Mucosa of descending colon (tissue), 3 donors: ENCODE results near the gene DNAI1. TPM values are rescaled to one million over a fixed set of nuclear protein-coding genes. Genes with fewer than 3 reads are reported as not detected.
A peak's percentile ranks its signal among the peaks of the same experiment; 100 is the strongest.
"Not testable (repeated sequence)": the region's sequence is repeated elsewhere in the genome, so short reads cannot be mapped to it uniquely, and the experiment has no call there.

Source experiments
- ATAC-seq: fragments of 200-7000 bp; cut with Tn5 transposase; one replicate; pipeline ENCODE4 v1.9.1; 2020; ENCODE audit warnings: mild to moderate bottlenecking, moderate library complexity
- DNase-seq, 3 donors: peaks; one replicate each; pipeline ENCODE4 v3.0.0-alpha.2; 2020
- H3K36me3 ChIP-seq: fragments of 200-600 bp; one replicate; pipeline ENCODE4 v1.8.0; 2021; ENCODE audit warnings: low read depth, mild to moderate bottlenecking
- H3K4me1 ChIP-seq: fragments of 200-600 bp; one replicate; pipeline ENCODE4 v1.8.0; 2021; ENCODE audit warnings: low read depth, mild to moderate bottlenecking
- H3K4me3 ChIP-seq: fragments of 200-600 bp; one replicate; pipeline ENCODE4 v1.8.0; 2021; ENCODE audit warnings: mild to moderate bottlenecking
- H3K9me3 ChIP-seq: fragments of 200-600 bp; one replicate; pipeline ENCODE4 v1.8.0; 2021; ENCODE audit warnings: mild to moderate bottlenecking
- CTCF ChIP-seq: fragments of 200-600 bp; IDR thresholded peaks from one replicate; pipeline ENCODE4 v1.8.0; 2022; ENCODE audit warnings: antibody characterized with exemption, mild to moderate bottlenecking
- intact Hi-C, 2 donors: fragments of 100-400 bp; cut with DNase I in 1 of 2; cut with micrococcal nuclease in 1 of 2; formaldehyde crosslinking; loops; one replicate each; pipeline versions ENCODE4 v1.11.0 to v1.11.1; 2022; cut with DNase I, micrococcal nuclease
- total RNA-seq, 3 donors: library from RNA; stranded (reverse); fragmentation: NEBNext Ultra II Directional in 2 of 3; extraction: Animal tissue kit (Norgen Biotek cat#: 25700) in 2 of 3; gene quantifications; one replicate each; pipeline versions ENCODE4 v1.2.1 to v1.2.4, GENCODE V29; 2021 to 2023
- donor health status: DM: no; HTN: no; CAD: no; lungs with moderate emphysema.
- donor health status: DM: no; HTN: no; CAD: no.
- donor health status: DM: no; HTN: yes; CAD: no.

The DNAI1 gene
- total RNA-seq, 3 donors from 2014 or later, result not detected

DNA sequence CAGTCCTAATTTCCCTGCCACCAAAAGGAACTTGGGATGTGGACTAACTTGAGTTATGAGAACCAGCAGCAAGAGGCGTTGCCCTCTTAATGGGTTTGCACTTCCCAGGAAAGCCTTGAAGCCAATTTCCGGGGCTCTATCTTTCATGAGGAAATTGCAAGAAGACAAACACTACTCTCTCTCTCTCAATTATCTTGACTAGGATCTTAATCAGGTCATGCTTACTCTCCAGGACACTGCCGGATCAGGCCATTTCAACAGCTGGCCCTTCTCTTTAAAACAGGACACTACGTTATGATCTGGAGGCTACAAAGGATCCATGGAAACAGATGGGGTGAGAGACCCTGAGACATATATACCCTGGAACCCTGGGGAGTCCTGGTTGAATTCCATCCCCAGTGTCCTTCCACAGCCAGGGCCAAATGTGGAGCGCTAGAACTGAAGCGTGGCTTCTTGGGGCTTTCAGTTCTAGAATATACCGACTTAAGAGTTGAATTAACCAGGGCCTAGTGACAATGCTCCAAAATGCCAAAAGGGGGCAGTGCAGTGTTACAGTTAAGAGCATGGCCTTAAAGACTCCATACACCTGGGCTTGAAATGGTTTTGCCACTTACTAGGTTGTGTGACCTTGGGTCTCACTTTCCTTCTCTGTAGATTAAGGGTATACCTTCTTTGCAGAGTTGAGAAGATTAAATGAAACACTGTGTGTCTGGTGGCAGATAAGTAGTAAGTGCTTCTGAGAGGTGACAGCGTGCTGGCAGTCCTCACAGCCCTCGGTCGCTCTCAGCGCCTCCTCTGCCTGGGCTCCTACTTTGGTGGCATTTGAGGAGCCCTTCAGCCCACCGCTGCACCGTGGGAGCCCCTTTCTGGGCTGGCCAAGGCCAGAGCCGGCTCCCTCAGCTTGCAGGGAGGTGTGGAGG lies 21.3 kb upstream of the DNAI1 start:
- H3K9me3 ChIP-seq, result no peaks in the 10 kb centered on the region
- no peaks in the 10 kb centered on the region for H3K4me1 ChIP-seq
- peak in 1 of 3 donors; percentile 81 for DNase-seq
- H3K36me3 ChIP-seq, result no peaks in the 10 kb centered on the region
- TF ChIP-seq CTCF, result peak; percentile 51
- intact Hi-C loops, result no loop called here
- ATAC-seq, result peak; percentile 87
- H3K4me3 ChIP-seq, result no peak overlapping the region

GRCh38 chr9:34437926-34438307 lies 20.7 kb upstream of the DNAI1 start:
- H3K4me1 ChIP-seq, H3K36me3 ChIP-seq, ATAC-seq, H3K4me3 ChIP-seq, intact Hi-C loops, H3K9me3 ChIP-seq: not testable (repeated sequence)
- DNase-seq, result peak in 1 of 3 donors; percentile 46

- H3K4me1 ChIP-seq, H3K4me3 ChIP-seq, H3K36me3 ChIP-seq, intact Hi-C loops, H3K9me3 ChIP-seq, DNase-seq, ATAC-seq: not testable (repeated sequence)
Observed at GRCh38 chr9:34438465-34438864, 20.1 kb upstream of the DNAI1 start.

DNA sequence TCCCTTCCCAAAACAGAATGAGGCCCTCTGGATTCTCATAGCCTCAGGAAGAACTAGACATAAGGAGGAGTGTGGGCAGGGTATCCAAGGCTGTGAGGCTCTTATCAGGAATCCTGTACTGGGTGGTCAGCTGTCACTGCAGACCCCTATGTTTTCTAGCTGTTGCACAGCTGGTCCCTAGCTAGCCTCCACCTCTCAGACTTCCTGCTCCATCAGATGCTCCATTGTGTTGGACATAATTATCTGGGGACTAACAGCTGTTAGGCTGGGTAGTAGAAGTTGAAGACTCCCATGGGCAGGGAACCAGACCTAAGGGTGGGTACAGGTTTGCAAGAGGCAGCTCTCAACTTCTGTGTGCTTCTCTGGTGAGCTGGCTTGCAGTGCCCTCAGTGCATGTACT lies 18.6 kb upstream of the DNAI1 start:
- Histone ChIP-seq H3K4me3 (no peak overlapping the region), H3K4me1 (no peaks in the 10 kb centered on the region), H3K9me3 (no peaks in the 10 kb centered on the region), H3K36me3 (no peaks in the 10 kb centered on the region)
- DNase-seq (no peak), ATAC-seq (no peak)
- no peak for TF ChIP-seq CTCF
- intact Hi-C loops, result loop anchor here in 1 of 2 donors (10.0 kb wide), 1 partner anchor 65 kb away; no protein-coding TSS in a partner anchor

- no peaks in the 10 kb centered on the region for H3K9me3 ChIP-seq
- H3K4me3 ChIP-seq, result no peak overlapping the region
- no peaks in the 10 kb centered on the region for H3K4me1 ChIP-seq
- H3K36me3 ChIP-seq, result no peaks in the 10 kb centered on the region
- intact Hi-C loops, result loop anchor here in 1 of 2 donors (10.0 kb wide), 1 partner anchor 62 kb away; no protein-coding TSS in a partner anchor
- no peak for DNase-seq
- ATAC-seq, result no peak
- TF ChIP-seq CTCF, result no peak
Observed at GRCh38 chr9:34442770-34443169, 15.8 kb upstream of the DNAI1 start.

GRCh38 chr9:34443533-34443932 lies 15.1 kb upstream of the DNAI1 start:
- TF ChIP-seq CTCF, result no peak
- Histone ChIP-seq H3K4me1 (no peaks in the 10 kb centered on the region), H3K4me3 (no peak overlapping the region), H3K36me3 (no peaks in the 10 kb centered on the region), H3K9me3 (no peaks in the 10 kb centered on the region)
- DNase-seq (no peak), ATAC-seq (no peak)
- intact Hi-C loops, result loop anchor here in 1 of 2 donors (10.0 kb wide), 1 partner anchor 61 kb away; no protein-coding TSS in a partner anchor
